Sigmoid colon (tissue), 7 donors: ENCODE measurements around the gene LPP. TPM values are rescaled to one million over a fixed set of nuclear protein-coding genes. Genes with fewer than 3 reads are reported as not detected.
A peak's percentile ranks its signal among the peaks of the same experiment; 100 is the strongest.

Experiments used
- DNase-seq: peaks from one replicate; pipeline ENCODE4 v3.0.0-alpha.2; 2019
- H3K27ac ChIP-seq, 4 donors: fragments of 200-600 bp; sonication (generic); one replicate each; pipeline ENCODE4 v1.5.1; 2016 to 2019; ENCODE audit warnings: mild to moderate bottlenecking in 1 of 4
- H3K27me3 ChIP-seq, 3 donors: fragments of 200-600 bp; sonication (generic); one replicate each; pipeline ENCODE4 v1.5.1; 2019; ENCODE audit warnings: mild to moderate bottlenecking in 1 of 3
- H3K36me3 ChIP-seq, 4 donors: fragments of 200-600 bp; sonication (generic); one replicate each; pipeline ENCODE4 v1.5.1; 2016 to 2019
- H3K4me1 ChIP-seq, 4 donors: fragments of 200-600 bp; sonication (generic); one replicate each; pipeline ENCODE4 v1.5.1; 2017 to 2019
- H3K4me3 ChIP-seq, 4 donors: fragments of 200-600 bp; sonication (generic); one replicate each; pipeline ENCODE4 v1.5.1; 2017 to 2019; ENCODE audit warnings: mild to moderate bottlenecking in 2 of 4, moderate library complexity in 1 of 4
- H3K9me3 ChIP-seq, 4 donors: fragments of 200-600 bp in 3 of 4; sonication (generic) in 3 of 4; one replicate each; pipeline versions ENCODE4 v1.5.1 to v1.6.1; 2013 to 2019
- CTCF ChIP-seq, 4 experiments: fragments of 450-650 bp in 3 of 4; fragments of 200-600 bp in 1 of 4; IDR thresholded peaks; one replicate each; pipeline ENCODE4 v1.5.1; 2016 to 2019; ENCODE audit warnings: antibody characterized with exemption in 4 of 4, mild to moderate bottlenecking in 3 of 4, moderate library complexity in 2 of 4
- EP300 ChIP-seq, 4 donors: sonication (generic); formaldehyde crosslinking; IDR thresholded peaks; one replicate each; pipeline ENCODE4 v1.6.1; 2017; ENCODE audit warnings: antibody characterized with exemption in 4 of 4
- POLR2A ChIP-seq, 2 donors: fragments of 450-650 bp; IDR thresholded peaks; one replicate each; pipeline ENCODE4 v1.6.1; 2016; ENCODE audit warnings: antibody characterized with exemption in 2 of 2, mild to moderate bottlenecking in 2 of 2, moderate library complexity in 2 of 2
- POLR2AphosphoS5 ChIP-seq, 4 donors: sonication (generic); formaldehyde crosslinking; IDR thresholded peaks; one replicate each; pipeline ENCODE4 v1.6.1; 2017; ENCODE audit warnings: antibody characterized with exemption in 4 of 4
- WGBS, 2 donors: extraction: QIAGEN DNeasy Blood & Tissue Kit; methylation state at CpG; one replicate each; pipeline ENCODE4 v1.1.7; 2013; 5-methylcytosine and 5-hydroxymethylcytosine counted together
- intact Hi-C: fragments of 100-400 bp; cut with DNase I; formaldehyde crosslinking; loops from one replicate; pipeline ENCODE4 v1.15.1; 2023
- polyA plus RNA-seq, 3 donors: library from polyadenylated mRNA; stranded (reverse); fragments of 200-250 nt; gene quantifications; one replicate each; pipeline ENCODE4 v1.2.3, GENCODE V29; 2013
- total RNA-seq, 4 donors: library from RNA; depleted of rRNA; stranded (reverse); fragments of >200 nt; gene quantifications; one replicate each; pipeline ENCODE4 v1.1.0, GENCODE V29; 2016
- donor health status: healthy with polysubstance abuse.
- donor health status: Bipolar disorder and iron deficiency.
- donor health status: healthy.

LPP gene
- total and polyA plus RNA-seq, 7 donors: 5.3 to 1,773 (median 824) TPM

- no peak for DNase-seq
- 16 to 59% methylated on average over 7 of the region's 7 CpGs for WGBS, 2 donors
- no peaks in the 10 kb centered on the region for H3K36me3 ChIP-seq
- H3K9me3 ChIP-seq: no peaks in the 10 kb centered on the region
- intact Hi-C loops: loop anchor here (5.0 kb wide), 1 partner anchor 34 kb away; no protein-coding TSS in a partner anchor
- peak overlapping the region; percentile 76 to 99 (median 92) for H3K27ac ChIP-seq
- no peak overlapping the region for H3K4me3 ChIP-seq
- TF ChIP-seq POLR2A (IDR thresholded peaks at IDR 0.05) (no peak), EP300 (IDR thresholded peaks at IDR 0.05) (peak in 1 of 4 donors; percentile 29), POLR2AphosphoS5 (IDR thresholded peaks at IDR 0.05) (peak in 2 of 4 donors; percentile 13 to 34)
- peaks cover 0 to 99% (median 91%) of the 10 kb centered on the region in 4 donors for H3K4me1 ChIP-seq
- H3K27me3 ChIP-seq: no peaks in the 10 kb centered on the region
These were observed 24.5 kb downstream of the LPP start for GRCh38 chr3:188178293-188178936.

GRCh38 chr3:188179006-188179966 lies 25.3 kb downstream of the LPP start:
- Histone ChIP-seq H3K4me3 (no peak overlapping the region), H3K27me3 (no peaks in the 10 kb centered on the region), H3K36me3 (no peaks in the 10 kb centered on the region), H3K9me3 (no peaks in the 10 kb centered on the region), H3K27ac (peak overlapping the region; percentile 76 to 99 (median 92)), H3K4me1 (peaks cover 0 to 99% (median 94%) of the 10 kb centered on the region in 4 donors)
- intact Hi-C loops: loop anchor here (5.0 kb wide), 1 partner anchor 33 kb away; no protein-coding TSS in a partner anchor
- peak; percentile 89 for DNase-seq
- 68 to 69% methylated on average over 16 of the region's 16 CpGs for WGBS, 2 donors
- TF ChIP-seq EP300 (IDR thresholded peaks at IDR 0.05): peak in 2 of 4 donors; percentile 63 to 80
- peak; percentile 34 to 74 (median 66) for TF ChIP-seq POLR2AphosphoS5 (IDR thresholded peaks at IDR 0.05)
- no peak for TF ChIP-seq POLR2A (IDR thresholded peaks at IDR 0.05)
- peak in 3 of 4 experiments; percentile 15 to 52 (median 22) for TF ChIP-seq CTCF (IDR thresholded peaks at IDR 0.05)

GRCh38 chr3:188180114-188180513 lies 26.2 kb downstream of the LPP start:
- DNase-seq: no peak
- Histone ChIP-seq H3K36me3 (no peaks in the 10 kb centered on the region), H3K4me3 (no peak overlapping the region), H3K4me1 (peaks cover 0 to 99% (median 94%) of the 10 kb centered on the region in 4 donors), H3K9me3 (no peaks in the 10 kb centered on the region), H3K27me3 (no peaks in the 10 kb centered on the region), H3K27ac (peak overlapping the region; percentile 76 to 99 (median 92))
- TF ChIP-seq POLR2A (IDR thresholded peaks at IDR 0.05) (no peak), POLR2AphosphoS5 (IDR thresholded peaks at IDR 0.05) (no peak), EP300 (IDR thresholded peaks at IDR 0.05) (no peak), CTCF (IDR thresholded peaks at IDR 0.05) (no peak)
- WGBS, 2 donors: 95 to 96% methylated on average over 7 of the region's 7 CpGs
- intact Hi-C loops: no loop called here

DNA sequence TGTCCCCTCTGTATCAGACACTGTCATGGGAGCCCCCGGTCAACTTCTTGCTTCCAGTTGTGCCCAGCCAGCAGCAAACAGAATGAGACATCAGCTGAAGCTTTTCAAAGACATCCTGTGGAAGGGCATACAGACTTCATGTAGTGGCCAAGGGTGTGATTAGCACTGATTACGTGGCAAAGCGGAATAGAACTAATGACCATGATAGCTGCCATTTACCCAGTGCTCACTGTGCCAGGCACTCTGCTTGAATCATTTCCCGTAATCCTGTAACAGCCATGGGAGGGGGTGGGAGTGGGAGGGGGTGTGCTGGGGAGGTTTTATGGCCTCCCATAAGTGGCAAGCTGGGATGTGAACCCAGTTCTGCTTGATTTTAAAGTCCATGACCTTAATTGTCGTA lies 29.5 kb downstream of the LPP start:
- no peaks in the 10 kb centered on the region for H3K27me3 ChIP-seq
- TF ChIP-seq EP300 (IDR thresholded peaks at IDR 0.05) (no peak), CTCF (IDR thresholded peaks at IDR 0.05) (no peak), POLR2AphosphoS5 (IDR thresholded peaks at IDR 0.05) (no peak), POLR2A (IDR thresholded peaks at IDR 0.05) (no peak)
- 69 to 95% methylated on average over 5 of the region's 5 CpGs for whole genome bisulfite sequencing, 2 donors
- H3K27ac ChIP-seq: peak overlapping the region; percentile 76 to 99 (median 92)
- no peak overlapping the region for H3K4me3 ChIP-seq
- H3K9me3 ChIP-seq: no peaks in the 10 kb centered on the region
- H3K36me3 ChIP-seq: no peaks in the 10 kb centered on the region
- intact Hi-C loops: no loop called here
- DNase-seq: no peak
- peaks cover 0 to 99% (median 89%) of the 10 kb centered on the region in 4 donors for H3K4me1 ChIP-seq

- Histone ChIP-seq H3K27me3 (no peaks in the 10 kb centered on the region), H3K27ac (peak overlapping the region; percentile 76 to 99 (median 92)), H3K4me1 (peaks cover 0 to 99% (median 86%) of the 10 kb centered on the region in 4 donors), H3K4me3 (no peak overlapping the region), H3K9me3 (no peaks in the 10 kb centered on the region), H3K36me3 (no peaks in the 10 kb centered on the region)
- peak in 3 of 4 donors; percentile 42 to 61 (median 50) for TF ChIP-seq POLR2AphosphoS5 (IDR thresholded peaks at IDR 0.05)
- no peak for TF ChIP-seq EP300 (IDR thresholded peaks at IDR 0.05)
- 77 to 84% methylated on average over 3 of the region's 3 CpGs for WGBS, 2 donors
- intact Hi-C loops: no loop called here
- no peak for DNase-seq
These were observed 30.2 kb downstream of the LPP start for GRCh38 chr3:188184160-188184559.
